SK-N-SH (cell line): ENCODE data around the gene VSIG10. TPM values are rescaled to one million over a fixed set of nuclear protein-coding genes. Genes with fewer than 3 reads are reported as not detected.

ENCODE experiments used
- CTCF ChIA-PET: fragments of 300-600, 350-600 bp; formaldehyde crosslinking; extraction: SDS; loops from one replicate; lab custom pipeline; 2021; lab: Yijun Ruan, JAX
- POLR2A ChIA-PET: fragments of 350-600 bp; sonication (Branson Sonifier 250); formaldehyde crosslinking; extraction: SDS; loops from one replicate; lab custom pipeline; 2020; ENCODE audit warnings: antibody characterized with exemption, inconsistent platforms; lab: Yijun Ruan, JAX
- DNase-seq: peaks from one replicate; pipeline ENCODE4 v3.0.0; 2012
- H2AFZ ChIP-seq: fragments of 200-600 bp; sonication (generic); 2 replicates; pipeline ENCODE4 v1.8.1; 2016; ENCODE audit warnings: antibody characterized with exemption, mild to moderate bottlenecking, low read depth
- H3F3A ChIP-seq: fragments of 200-600 bp; sonication (generic); replicated peaks from 2 replicates; pipeline ENCODE3; 2016; ENCODE audit warnings: antibody characterized with exemption, mild to moderate bottlenecking; ENCODE audit not compliant: insufficient read depth
- H3K27ac ChIP-seq, 2 experiments: fragments of 200-500 bp in 1 of 2; fragments of 200-600 bp in 1 of 2; sonication (Bioruptor generic) in 1 of 2; sonication (generic), shearing (Covaris generic) in 1 of 2; 2 replicates each; pipeline versions ENCODE4 v1.5.1 to v1.6.1; 2014 to 2016; ENCODE audit warnings: low read depth in 2 of 2, inconsistent platforms in 1 of 2, low read length in 1 of 2, mild to moderate bottlenecking in 1 of 2, mixed read lengths in 1 of 2
- H3K27me3 ChIP-seq: fragments of 200-600 bp; sonication (generic), shearing (Covaris generic); 2 replicates; pipeline ENCODE4 v1.6.1; 2016; ENCODE audit warnings: mixed run types; ENCODE audit not compliant: insufficient read depth
- H3K36me3 ChIP-seq, 2 experiments: fragments of 200-500 bp in 1 of 2; fragments of 200-600 bp in 1 of 2; sonication (Bioruptor generic) in 1 of 2; sonication (generic) in 1 of 2; replicated peaks in 1 of 2; 2 replicates each; pipeline versions ENCODE3 to v1.5.1; 2014 to 2016; ENCODE audit warnings: low read length in 1 of 2, mild to moderate bottlenecking in 1 of 2; ENCODE audit not compliant: insufficient read depth in 2 of 2, control insufficient read depth in 1 of 2
- H3K4me1 ChIP-seq, 2 experiments: fragments of 200-500 bp in 1 of 2; fragments of 200-600 bp in 1 of 2; sonication (Bioruptor generic) in 1 of 2; sonication (generic), shearing (Covaris generic) in 1 of 2; 2 replicates each; pipeline versions ENCODE4 v1.5.1 to v1.6.1; 2014 to 2016; ENCODE audit warnings: low read depth in 1 of 2, low read length in 1 of 2, mixed run types in 1 of 2; ENCODE audit not compliant: insufficient read depth in 2 of 2, control insufficient read depth in 1 of 2
- H3K4me2 ChIP-seq: fragments of 200-600 bp; sonication (generic), shearing (Covaris generic); 2 replicates; pipeline ENCODE4 v1.6.1; 2017; ENCODE audit warnings: mixed run types
- H3K4me3 ChIP-seq, 2 experiments: fragments of 200-500 bp in 1 of 2; fragments of 200-600 bp in 1 of 2; sonication (Bioruptor generic) in 1 of 2; sonication (generic), shearing (Covaris generic) in 1 of 2; 2 replicates each; pipeline versions ENCODE4 v1.5.1 to v1.8.1; 2014 to 2016; ENCODE audit warnings: low read depth in 2 of 2, inconsistent platforms in 1 of 2, low read length in 1 of 2, mild to moderate bottlenecking in 1 of 2, mixed read lengths in 1 of 2, moderate library complexity in 1 of 2
- H3K79me2 ChIP-seq: fragments of 200-600 bp; sonication (generic); 2 replicates; pipeline ENCODE4 v1.8.1; 2017; ENCODE audit warnings: mild to moderate bottlenecking; ENCODE audit not compliant: insufficient read depth
- H3K9ac ChIP-seq: fragments of 200-600 bp; sonication (generic); 2 replicates; pipeline ENCODE4 v1.6.1; 2017; ENCODE audit warnings: mixed run types
- H3K9me2 ChIP-seq: fragments of 200-600 bp; sonication (generic); 2 replicates; pipeline ENCODE4 v1.6.1; 2017; ENCODE audit warnings: mixed run types
- H3K9me3 ChIP-seq: fragments of 200-600 bp; sonication (generic); 2 replicates; pipeline ENCODE4 v1.6.1; 2017; ENCODE audit warnings: mixed run types, mild to moderate bottlenecking, moderate library complexity
- H4K20me1 ChIP-seq: fragments of 200-600 bp; sonication (generic); 2 replicates; pipeline ENCODE4 v1.6.1; 2017; ENCODE audit warnings: mild to moderate bottlenecking, mixed run types; ENCODE audit not compliant: insufficient read depth
- CHD2 ChIP-seq: fragments of 150-350 bp; IDR thresholded peaks from 2 replicates; pipeline ENCODE4 v1.6.1; 2018; ENCODE audit warnings: low read length; ENCODE audit not compliant: partially characterized antibody
- FOSL2 ChIP-seq: IDR thresholded peaks from 2 replicates; pipeline ENCODE4 v1.4.0; 2012; ENCODE audit warnings: low read depth, mild to moderate bottlenecking, moderate library complexity, borderline replicate concordance
- FOXM1 ChIP-seq: IDR thresholded peaks from 2 replicates; pipeline ENCODE4 v1.4.0; 2012; ENCODE audit warnings: low read depth, mild to moderate bottlenecking
- JUND ChIP-seq: IDR thresholded peaks from 2 replicates; pipeline ENCODE4 v1.4.0; 2012
- MEF2A ChIP-seq: IDR thresholded peaks from 2 replicates; pipeline ENCODE4 v1.4.0; 2012; ENCODE audit warnings: low read depth, borderline replicate concordance
- MXI1 ChIP-seq: IDR thresholded peaks from 2 replicates; pipeline ENCODE4 v1.6.1; 2012; ENCODE audit warnings: mild to moderate bottlenecking, low read depth, low read length, improper control_type of control experiment
- NFIC ChIP-seq: IDR thresholded peaks from 2 replicates; pipeline ENCODE4 v1.4.0; 2012; ENCODE audit warnings: borderline replicate concordance
- NRF1 ChIP-seq: IDR thresholded peaks from 2 replicates; pipeline ENCODE4 v1.6.1; 2012; ENCODE audit warnings: low read depth, mild to moderate bottlenecking, low read length
- POLR2AphosphoS5 ChIP-seq: IDR thresholded peaks from 2 replicates; pipeline ENCODE4 v1.6.1; 2012; ENCODE audit warnings: low read depth, low read length
- RCOR1 ChIP-seq: fragments of 150-350 bp; IDR thresholded peaks from 2 replicates; pipeline ENCODE4 v1.6.1; 2017; ENCODE audit warnings: antibody characterized with exemption, low read length
- RXRA ChIP-seq: IDR thresholded peaks from 2 replicates; pipeline ENCODE4 v1.4.0; 2012; ENCODE audit warnings: low read depth, mild to moderate bottlenecking, borderline replicate concordance
- TEAD4 ChIP-seq: IDR thresholded peaks from 2 replicates; pipeline ENCODE4 v1.4.0; 2012; ENCODE audit warnings: mild to moderate bottlenecking, borderline replicate concordance; ENCODE audit not compliant: insufficient read depth
- USF2 ChIP-seq: fragments of 150-350 bp; IDR thresholded peaks from 2 replicates; pipeline ENCODE4 v1.6.1; 2017; ENCODE audit warnings: antibody characterized with exemption, low read length, low read depth, borderline replicate concordance
- YY1 ChIP-seq: IDR thresholded peaks from 2 replicates; pipeline ENCODE4 v1.4.0; 2012; ENCODE audit warnings: low read depth, mild to moderate bottlenecking
- WGBS: methylation state at CpG from one replicate; pipeline ENCODE4 v1.1.6; 2017; ENCODE audit warnings: low lambda C conversion rate; 5-methylcytosine and 5-hydroxymethylcytosine counted together
- polyA plus RNA-seq, 3 experiments: library from polyadenylated mRNA; depleted of rRNA; stranded (reverse); fragments of >200 nt; gene quantifications; 2 replicates each; pipeline ENCODE4 v1.2.3, GENCODE V29; 2012
- TF ChIP-seq, protein P1 (sequence below): IDR thresholded peaks from 2 replicates; pipeline ENCODE4 v1.4.0; 2012; ENCODE audit warnings: low read depth, borderline replicate concordance
- TF ChIP-seq, protein P2 (sequence below): IDR thresholded peaks from 2 replicates; pipeline ENCODE4 v1.4.0; 2012; ENCODE audit warnings: low read depth, borderline replicate concordance

The VSIG10 gene
- polyA plus RNA-seq, 1 of the 3 experiments (the other 2 are of a cell fraction) = 12.5 TPM

GRCh38 chr12:118032188-118032587 lies 71.6 kb downstream of the VSIG10 start:
- Histone ChIP-seq H3F3A (peaks cover 19% of the 10 kb centered on the region), H2AFZ (no peak overlapping the region), H3K9me2 (no peaks in the 10 kb centered on the region), H3K4me2 (no peak overlapping the region), H3K4me3 (no peak overlapping the region), H4K20me1 (no peaks in the 10 kb centered on the region), H3K79me2 (no peaks in the 10 kb centered on the region), H3K9ac (no peak overlapping the region)
- WGBS = 87% methylated on average over 7 of the region's 7 CpGs
- CTCF ChIA-PET = interaction anchor here (0.8 to 10.2 kb wide), 3 partner anchors 39 to 182 kb away, joined by 3 to 137 read pairs (median 5); no protein-coding TSS in a partner anchor
- TF ChIP-seq CHD2 = no peak
- no peak for TF ChIP-seq RXRA
- no peak for TF ChIP-seq POLR2AphosphoS5
- TF ChIP-seq YY1 = no peak
- no peak for TF ChIP-seq TEAD4
- no peak for TF ChIP-seq FOSL2
- no peak for TF ChIP-seq USF2
- no peak for TF ChIP-seq MEF2A
- TF ChIP-seq, protein P1, sequence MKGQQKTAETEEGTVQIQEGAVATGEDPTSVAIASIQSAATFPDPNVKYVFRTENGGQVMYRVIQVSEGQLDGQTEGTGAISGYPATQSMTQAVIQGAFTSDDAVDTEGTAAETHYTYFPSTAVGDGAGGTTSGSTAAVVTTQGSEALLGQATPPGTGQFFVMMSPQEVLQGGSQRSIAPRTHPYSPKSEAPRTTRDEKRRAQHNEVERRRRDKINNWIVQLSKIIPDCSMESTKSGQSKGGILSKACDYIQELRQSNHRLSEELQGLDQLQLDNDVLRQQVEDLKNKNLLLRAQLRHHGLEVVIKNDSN = no peak
- TF ChIP-seq MXI1 = no peak
- TF ChIP-seq JUND = no peak
- TF ChIP-seq, protein P2, sequence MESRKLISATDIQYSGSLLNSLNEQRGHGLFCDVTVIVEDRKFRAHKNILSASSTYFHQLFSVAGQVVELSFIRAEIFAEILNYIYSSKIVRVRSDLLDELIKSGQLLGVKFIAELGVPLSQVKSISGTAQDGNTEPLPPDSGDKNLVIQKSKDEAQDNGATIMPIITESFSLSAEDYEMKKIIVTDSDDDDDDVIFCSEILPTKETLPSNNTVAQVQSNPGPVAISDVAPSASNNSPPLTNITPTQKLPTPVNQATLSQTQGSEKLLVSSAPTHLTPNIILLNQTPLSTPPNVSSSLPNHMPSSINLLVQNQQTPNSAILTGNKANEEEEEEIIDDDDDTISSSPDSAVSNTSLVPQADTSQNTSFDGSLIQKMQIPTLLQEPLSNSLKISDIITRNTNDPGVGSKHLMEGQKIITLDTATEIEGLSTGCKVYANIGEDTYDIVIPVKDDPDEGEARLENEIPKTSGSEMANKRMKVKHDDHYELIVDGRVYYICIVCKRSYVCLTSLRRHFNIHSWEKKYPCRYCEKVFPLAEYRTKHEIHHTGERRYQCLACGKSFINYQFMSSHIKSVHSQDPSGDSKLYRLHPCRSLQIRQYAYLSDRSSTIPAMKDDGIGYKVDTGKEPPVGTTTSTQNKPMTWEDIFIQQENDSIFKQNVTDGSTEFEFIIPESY = no peak
- no peak for TF ChIP-seq NRF1
- TF ChIP-seq RCOR1 = no peak
- TF ChIP-seq NFIC = no peak
- no peak for TF ChIP-seq FOXM1
- TF ChIP-seq, all 33 proteins: peak for 0
- Histone ChIP-seq H3K27me3 (no peaks in the 10 kb centered on the region), H3K27ac (no peak overlapping the region), H3K9me3 (no peaks in the 10 kb centered on the region), H3K36me3 (peaks cover 71 to 76% of the 10 kb centered on the region in 2 experiments), H3K4me1 (peaks cover 11 to 12% of the 10 kb centered on the region in 2 experiments; a peak in 2 of 4 replicates)
- POLR2A ChIA-PET = no interaction called here
- no peak for DNase-seq
